Measurements from ENCODE around the gene BRINP1. TPM values are rescaled to one million over a fixed set of nuclear protein-coding genes. Genes with fewer than 3 reads are reported as not detected.
"Not testable (repeated sequence)": the region's sequence is repeated elsewhere in the genome, so short reads cannot be mapped to it uniquely, and the experiment has no call there.

The BRINP1 gene
- total RNA-seq, 2 experiments from 2014 or later, result not detected

GRCh38 chr9:119197893-119198607 is 171.2 kb downstream of the BRINP1 start:
- Mint-ChIP-seq H3K9me3 (peaks cover 5% of the 10 kb centered on the region), H3K4me3 (no peak overlapping the region), H3K27me3 (no peaks in the 10 kb centered on the region), H3K36me3 (no peaks in the 10 kb centered on the region), H3K4me1 (ENCODE audit: low read depth) (no peaks in the 10 kb centered on the region), H3K27ac (no peak overlapping the region)
- DNase-seq, result no peak
- intact Hi-C loops (cut with micrococcal nuclease), result no loop called here
- ChIA-PET CTCF (no interaction called here), POLR2A (no interaction called here)

DNA sequence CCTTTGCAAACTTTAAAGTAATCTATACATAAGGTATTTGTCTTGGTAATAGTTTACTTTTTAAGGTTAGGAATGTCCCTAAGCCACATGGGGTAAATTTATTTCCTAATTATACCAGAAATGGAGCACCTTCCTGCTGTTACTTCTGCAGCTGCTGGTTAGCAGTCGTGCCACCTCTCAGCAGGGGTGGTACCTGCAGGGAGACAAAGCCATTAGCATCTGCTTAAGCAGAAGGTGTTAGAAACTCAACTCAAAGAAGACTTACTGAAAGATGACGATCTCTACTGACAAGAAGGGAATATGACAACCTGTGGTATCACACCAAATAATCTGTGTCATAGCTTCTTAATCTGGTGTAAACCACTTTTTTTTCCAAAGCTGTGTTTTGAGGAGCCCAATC is 173.7 kb downstream of the BRINP1 start:
- H3K36me3 Mint-ChIP-seq, result no peaks in the 10 kb centered on the region
- H3K27me3 Mint-ChIP-seq, result no peaks in the 10 kb centered on the region
- ChIA-PET CTCF (no interaction called here), POLR2A (no interaction called here)
- no peak overlapping the region for H3K27ac Mint-ChIP-seq
- no peaks in the 10 kb centered on the region for H3K4me1 Mint-ChIP-seq (ENCODE audit: low read depth)
- intact Hi-C loops (cut with micrococcal nuclease), result no loop called here
- no peak for DNase-seq
- H3K4me3 Mint-ChIP-seq, result no peak overlapping the region
- peaks cover 5% of the 10 kb centered on the region for H3K9me3 Mint-ChIP-seq

DNA sequence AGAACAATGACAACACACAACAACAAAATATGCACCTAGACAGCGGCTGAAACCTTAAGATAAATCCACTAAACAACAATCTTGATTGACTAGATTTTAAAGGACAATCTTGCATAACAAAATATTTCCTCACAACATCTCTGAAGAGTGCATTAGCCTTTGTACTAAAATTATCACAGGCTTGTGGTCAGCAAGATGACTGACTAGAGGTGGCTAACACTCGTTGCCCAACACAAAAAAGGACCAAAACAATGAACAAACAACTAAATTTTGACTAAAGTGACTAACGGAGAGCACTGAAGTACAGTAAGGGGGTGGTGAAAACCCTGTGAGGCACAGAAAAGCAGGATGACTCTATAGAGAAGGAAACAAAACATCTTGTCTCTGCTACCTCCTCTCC is 183.9 kb downstream of the BRINP1 start:
- intact Hi-C loops (cut with micrococcal nuclease), result no loop called here
- Mint-ChIP-seq H3K4me1 (ENCODE audit: low read depth) (no peaks in the 10 kb centered on the region), H3K9me3 (peaks cover 16% of the 10 kb centered on the region), H3K27ac (no peak overlapping the region), H3K4me3 (no peak overlapping the region), H3K27me3 (no peaks in the 10 kb centered on the region), H3K36me3 (no peaks in the 10 kb centered on the region)
- CTCF ChIA-PET, result no interaction called here
- no peak for DNase-seq
- POLR2A ChIA-PET, result no interaction called here

GRCh38 chr9:119184265-119184936 is 184.8 kb downstream of the BRINP1 start:
- POLR2A ChIA-PET, result no interaction called here
- peaks cover 16% of the 10 kb centered on the region for H3K9me3 Mint-ChIP-seq

DNA sequence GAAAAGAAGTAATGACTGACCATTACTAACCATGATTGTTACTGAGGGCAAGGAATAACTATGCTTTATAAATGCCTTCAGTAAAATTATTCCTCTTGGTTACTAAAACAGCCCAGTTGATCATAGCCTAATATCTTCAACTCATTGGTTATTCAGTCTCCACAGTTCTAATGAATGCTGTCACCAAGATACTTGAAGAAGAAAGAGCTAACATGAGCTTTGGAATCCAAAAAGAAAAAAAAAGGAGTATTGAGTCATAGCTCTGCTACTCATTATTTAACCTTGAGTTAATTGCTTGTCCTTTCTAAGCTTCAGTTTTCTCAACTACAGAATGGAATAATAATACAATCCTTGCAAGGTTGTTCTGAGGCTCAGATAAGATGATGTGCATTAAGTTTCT is 187.7 kb downstream of the BRINP1 start:
- Mint-ChIP-seq H3K4me1 (ENCODE audit: low read depth) (no peaks in the 10 kb centered on the region), H3K27ac (no peak overlapping the region), H3K36me3 (no peaks in the 10 kb centered on the region), H3K9me3 (peaks cover 16% of the 10 kb centered on the region), H3K27me3 (no peaks in the 10 kb centered on the region), H3K4me3 (no peak overlapping the region)
- intact Hi-C loops (cut with micrococcal nuclease), result no loop called here
- DNase-seq, result no peak
- CTCF ChIA-PET, result no interaction called here
- POLR2A ChIA-PET, result no interaction called here

More at GRCh38 chr9:119184265-119184936, 184.8 kb downstream of the BRINP1 start:
- Mint-ChIP-seq H3K36me3 (no peaks in the 10 kb centered on the region), H3K4me3 (no peak overlapping the region), H3K27me3 (no peaks in the 10 kb centered on the region), H3K27ac (no peak overlapping the region), H3K4me1 (ENCODE audit: low read depth) (no peaks in the 10 kb centered on the region)
- DNase-seq, result no peak
- intact Hi-C loops (cut with micrococcal nuclease), result no loop called here
- CTCF ChIA-PET, result no interaction called here

- CTCF ChIA-PET, result no interaction called here
- intact Hi-C loops (cut with micrococcal nuclease), result no loop called here
- no peaks in the 10 kb centered on the region for H3K27me3 Mint-ChIP-seq
- no peak overlapping the region for H3K27ac Mint-ChIP-seq
- H3K4me3 Mint-ChIP-seq, result no peak overlapping the region
- no peaks in the 10 kb centered on the region for H3K36me3 Mint-ChIP-seq
- POLR2A ChIA-PET, result no interaction called here
- no peak for DNase-seq
- no peaks in the 10 kb centered on the region for H3K4me1 Mint-ChIP-seq (ENCODE audit: low read depth)
- H3K9me3 Mint-ChIP-seq, result peaks cover 16% of the 10 kb centered on the region
Measured at GRCh38 chr9:119180897-119181296, 188.3 kb downstream of the BRINP1 start.

DNA sequence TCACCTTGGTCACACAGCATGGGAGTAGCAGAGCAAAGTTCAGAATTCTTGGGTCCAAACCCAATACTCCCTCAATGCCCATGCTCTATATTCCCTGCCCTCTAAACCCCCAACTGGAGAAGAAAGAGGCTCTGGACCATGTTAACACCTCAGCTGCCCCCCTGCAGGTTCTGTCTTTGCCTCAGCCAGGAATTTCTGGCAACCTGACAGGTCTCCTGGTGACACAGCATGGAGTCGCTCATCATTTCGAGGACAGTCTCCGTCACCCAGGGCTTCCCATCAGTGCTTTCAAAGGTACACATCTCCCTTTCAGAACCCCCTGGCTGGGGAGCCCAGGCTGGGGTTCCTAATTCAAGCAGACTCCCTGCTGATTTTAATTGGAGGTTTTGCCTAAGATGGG is 189.5 kb downstream of the BRINP1 start:
- Mint-ChIP-seq H3K4me3 (no peak overlapping the region), H3K4me1 (ENCODE audit: low read depth) (no peaks in the 10 kb centered on the region), H3K9me3 (peaks cover 16% of the 10 kb centered on the region), H3K27me3 (no peaks in the 10 kb centered on the region), H3K27ac (no peak overlapping the region), H3K36me3 (no peaks in the 10 kb centered on the region)
- ChIA-PET POLR2A (no interaction called here), CTCF (no interaction called here)
- intact Hi-C loops (cut with micrococcal nuclease), result no loop called here
- no peak for DNase-seq

DNA sequence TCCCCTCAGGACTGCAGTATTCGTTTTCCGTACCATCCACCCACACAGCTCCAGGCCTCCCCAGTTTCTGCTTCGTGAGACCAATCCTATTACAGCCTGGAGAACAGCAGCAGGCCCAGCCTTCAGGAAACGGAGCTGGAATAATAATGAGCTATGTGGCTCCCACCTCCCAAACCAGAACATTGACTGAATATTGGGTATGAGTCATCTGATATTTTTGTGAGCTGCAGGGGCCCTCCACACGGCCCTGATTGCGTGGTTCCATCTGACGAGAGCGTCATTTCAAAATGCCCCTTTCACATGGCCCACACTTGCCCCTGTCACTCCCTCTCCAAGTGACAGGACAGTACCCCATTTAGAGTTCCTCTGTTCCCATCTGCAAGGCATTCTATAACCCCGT is 192.0 kb downstream of the BRINP1 start:
- H3K4me3 Mint-ChIP-seq, result no peak overlapping the region
- POLR2A ChIA-PET, result no interaction called here
- H3K36me3 Mint-ChIP-seq, result no peaks in the 10 kb centered on the region
- peaks cover 13% of the 10 kb centered on the region for H3K9me3 Mint-ChIP-seq
- CTCF ChIA-PET, result no interaction called here
- no peaks in the 10 kb centered on the region for H3K4me1 Mint-ChIP-seq (ENCODE audit: low read depth)
- intact Hi-C loops (cut with micrococcal nuclease), result no loop called here
- no peaks in the 10 kb centered on the region for H3K27me3 Mint-ChIP-seq
- H3K27ac Mint-ChIP-seq, result no peak overlapping the region
- DNase-seq, result no peak

DNA sequence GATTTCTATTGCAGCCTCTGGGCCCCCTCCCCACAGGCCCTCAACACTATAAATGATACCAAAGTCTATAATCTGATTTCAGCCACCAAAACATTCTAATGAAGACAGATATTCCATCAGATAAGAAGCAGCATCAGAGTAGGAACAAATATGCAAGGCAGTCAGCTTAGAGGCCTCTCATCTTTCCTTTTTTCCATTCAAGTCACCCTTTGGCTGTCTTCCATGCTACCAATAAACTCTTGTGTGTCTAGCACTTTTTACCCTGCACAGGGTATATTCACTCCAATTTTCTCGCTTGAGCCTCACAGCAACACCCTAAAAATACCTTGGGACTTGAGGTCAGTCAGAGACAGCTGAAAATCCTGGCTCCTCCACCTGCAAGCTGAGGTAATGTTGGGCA is 193.7 kb downstream of the BRINP1 start:
- Mint-ChIP-seq H3K36me3 (no peaks in the 10 kb centered on the region), H3K9me3 (peaks cover 13% of the 10 kb centered on the region), H3K4me3 (no peak overlapping the region), H3K27ac (no peak overlapping the region), H3K4me1 (ENCODE audit: low read depth) (no peaks in the 10 kb centered on the region), H3K27me3 (no peaks in the 10 kb centered on the region)
- POLR2A ChIA-PET, result no interaction called here
- intact Hi-C loops (cut with micrococcal nuclease), result no loop called here
- CTCF ChIA-PET, result no interaction called here
- DNase-seq, result no peak

DNA sequence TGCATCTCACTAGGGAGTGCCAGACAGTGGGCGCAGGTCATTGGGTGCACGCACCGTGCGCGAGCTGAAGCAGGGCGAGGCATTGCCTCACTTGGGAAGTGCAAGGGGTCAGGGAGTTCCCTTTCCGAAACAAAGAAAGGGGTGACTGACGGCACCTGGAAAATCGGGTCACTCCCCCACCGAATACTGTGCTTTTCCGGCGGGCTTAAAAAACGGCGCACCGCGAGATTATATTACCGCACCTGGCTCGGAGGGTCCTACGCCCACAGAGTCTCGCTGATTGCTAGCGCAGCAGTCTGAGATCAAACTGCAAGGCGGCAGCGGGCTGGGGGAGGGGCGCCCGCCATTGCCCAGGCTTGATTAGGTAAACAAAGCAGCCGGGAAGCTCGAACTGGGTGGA is 200.0 kb downstream of the BRINP1 start:
- H3K4me1 Mint-ChIP-seq (ENCODE audit: low read depth); H3K36me3 Mint-ChIP-seq; DNase-seq; H3K27ac Mint-ChIP-seq; H3K4me3 Mint-ChIP-seq; H3K27me3 Mint-ChIP-seq; H3K9me3 Mint-ChIP-seq; intact Hi-C loops (cut with micrococcal nuclease); CTCF ChIA-PET; POLR2A ChIA-PET: not testable (repeated sequence)

DNA sequence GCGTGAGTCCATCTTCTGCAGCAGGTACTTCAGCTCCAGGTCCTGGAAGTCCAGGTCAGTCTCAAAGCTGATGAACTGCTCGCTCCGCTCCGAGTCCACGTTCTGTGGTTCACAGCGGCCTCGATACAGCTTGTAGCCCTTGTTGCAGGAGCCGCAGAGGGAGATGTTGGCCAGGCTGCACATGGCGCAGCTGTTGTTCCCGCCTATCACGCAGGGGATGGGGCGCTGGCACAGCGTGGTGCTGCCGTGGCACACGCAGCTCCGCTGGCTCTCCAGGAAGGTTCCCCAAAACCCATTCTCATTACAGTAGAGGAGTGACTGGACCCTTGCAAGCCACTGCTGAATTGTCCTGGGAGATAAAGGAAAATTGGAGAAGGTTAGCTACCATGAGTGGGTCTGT is 201.4 kb downstream of the BRINP1 start:
- POLR2A ChIA-PET, result no interaction called here

DNA sequence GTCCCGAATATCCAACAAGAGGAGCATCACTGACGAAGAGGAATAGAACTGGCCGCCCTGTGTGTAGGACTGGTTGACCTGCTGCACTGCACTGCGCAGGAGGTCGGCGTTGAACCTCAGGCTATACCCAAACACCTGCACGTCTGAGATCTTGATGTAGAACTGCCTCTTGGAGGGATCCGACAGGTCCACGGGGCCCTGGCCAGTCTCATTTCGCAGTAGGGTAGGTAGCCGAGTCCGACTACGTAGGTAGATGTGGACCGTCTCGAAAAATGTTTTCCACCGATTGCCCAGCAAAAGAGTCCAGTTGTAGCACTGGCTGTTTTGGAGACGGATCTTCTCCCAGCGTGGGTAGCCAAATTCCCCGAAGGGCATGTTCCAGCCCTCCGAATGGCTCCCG is 202.0 kb downstream of the BRINP1 start:
- H3K9me3 Mint-ChIP-seq, result peaks cover 2% of the 10 kb centered on the region
- H3K36me3 Mint-ChIP-seq, result no peaks in the 10 kb centered on the region
- H3K27ac Mint-ChIP-seq, result no peak overlapping the region
- DNase-seq, result no peak
- no peak overlapping the region for H3K4me3 Mint-ChIP-seq
- peaks cover 4% of the 10 kb centered on the region for H3K27me3 Mint-ChIP-seq
- CTCF ChIA-PET, result no interaction called here
- POLR2A ChIA-PET, result no interaction called here
- intact Hi-C loops (cut with micrococcal nuclease), result no loop called here
- H3K4me1 Mint-ChIP-seq (ENCODE audit: low read depth), result no peaks in the 10 kb centered on the region

More for the DNA sequence above, 201.4 kb downstream of the BRINP1 start:
- peaks cover under 1% of the 10 kb centered on the region for H3K9me3 Mint-ChIP-seq
- no peak for DNase-seq
- no peak overlapping the region for H3K27ac Mint-ChIP-seq
- no peaks in the 10 kb centered on the region for H3K36me3 Mint-ChIP-seq
- CTCF ChIA-PET, result no interaction called here
- no peak overlapping the region for H3K4me3 Mint-ChIP-seq
- peaks cover 4% of the 10 kb centered on the region for H3K27me3 Mint-ChIP-seq
- intact Hi-C loops (cut with micrococcal nuclease), result no loop called here
- no peaks in the 10 kb centered on the region for H3K4me1 Mint-ChIP-seq (ENCODE audit: low read depth)

- H3K36me3 Mint-ChIP-seq, result no peaks in the 10 kb centered on the region
- intact Hi-C loops (cut with micrococcal nuclease), result no loop called here
- peaks cover 2% of the 10 kb centered on the region for H3K9me3 Mint-ChIP-seq
- H3K4me3 Mint-ChIP-seq, result no peak overlapping the region
- ChIA-PET CTCF (no interaction called here), POLR2A (no interaction called here)
- H3K4me1 Mint-ChIP-seq (ENCODE audit: low read depth), result no peaks in the 10 kb centered on the region
- H3K27me3 Mint-ChIP-seq, result peaks cover 4% of the 10 kb centered on the region
- DNase-seq, result no peak
- H3K27ac Mint-ChIP-seq, result no peak overlapping the region
Measured at GRCh38 chr9:119166096-119166495, 203.1 kb downstream of the BRINP1 start.
